ENCODE data around the gene SPEM2. TPM values are rescaled to one million over a fixed set of nuclear protein-coding genes. Genes with fewer than 3 reads are reported as not detected.

Gene SPEM2
- not detected for total RNA-seq

GRCh38 chr17:7425316-7425715 is at the start of gene SPEM2:
Gene SPEM2, plus strand, starts transcription at chr17:7425616. Its CDS starts 73 bp downstream, at chr17:7425689.
- Mint-ChIP-seq H3K4me3 (no peak within 1 kb of the TSS), H3K4me1 (ENCODE audit: low read depth) (no peaks in the 10 kb centered on the region), H3K36me3 (ENCODE audit: insufficient read depth) (no peaks in the 10 kb centered on the region), H3K27me3 (ENCODE audit: low read depth) (peaks cover 2% of the 10 kb centered on the region), H3K9me3 (no peaks in the 10 kb centered on the region)
- ATAC-seq (no peak), DNase-seq (no peak)

GRCh38 chr17:7379134-7379533 is 46.3 kb upstream of the SPEM2 start:
- Mint-ChIP-seq H3K27me3 (ENCODE audit: low read depth) (peaks cover 41% of the 10 kb centered on the region), H3K4me3 (no peak overlapping the region), H3K36me3 (ENCODE audit: insufficient read depth) (peaks cover 2% of the 10 kb centered on the region), H3K4me1 (ENCODE audit: low read depth) (peaks cover 5% of the 10 kb centered on the region), H3K9me3 (peaks cover 4% of the 10 kb centered on the region)
- DNase-seq = no peak
- ATAC-seq = no peak

GRCh38 chr17:7380321-7380720 is 45.1 kb upstream of the SPEM2 start:
- Mint-ChIP-seq H3K4me3 (no peak overlapping the region), H3K9me3 (peaks cover 4% of the 10 kb centered on the region), H3K4me1 (ENCODE audit: low read depth) (peaks cover 9% of the 10 kb centered on the region)

GRCh38 chr17:7380855-7381683 is 44.3 kb upstream of the SPEM2 start, which contains the start of gene TNK1:
Gene TNK1, plus strand, starts transcription at chr17:7381089. Its CDS starts 1,838 bp downstream, at chr17:7382927.
- Mint-ChIP-seq H3K36me3 (ENCODE audit: insufficient read depth) (peaks cover 2% of the 10 kb centered on the region), H3K9me3 (peaks cover 4% of the 10 kb centered on the region), H3K4me1 (ENCODE audit: low read depth) (peaks cover 9% of the 10 kb centered on the region), H3K27me3 (ENCODE audit: low read depth) (peaks cover 41% of the 10 kb centered on the region), H3K4me3 (no peak within 1 kb of the TSS)
- DNase-seq (no peak), ATAC-seq (no peak)

More at GRCh38 chr17:7380321-7380720, 45.1 kb upstream of the SPEM2 start:
- Mint-ChIP-seq H3K27me3 (ENCODE audit: low read depth) (peaks cover 41% of the 10 kb centered on the region), H3K36me3 (ENCODE audit: insufficient read depth) (peaks cover 2% of the 10 kb centered on the region)
- DNase-seq (no peak), ATAC-seq (no peak)

- peaks cover 2% of the 10 kb centered on the region for H3K36me3 Mint-ChIP-seq (ENCODE audit: insufficient read depth)
- DNase-seq (no peak), ATAC-seq (no peak)
- H3K27me3 Mint-ChIP-seq (ENCODE audit: low read depth) = peaks cover 35% of the 10 kb centered on the region
- H3K4me1 Mint-ChIP-seq (ENCODE audit: low read depth) = peaks cover 9% of the 10 kb centered on the region
- H3K4me3 Mint-ChIP-seq = no peak overlapping the region
- peaks cover 4% of the 10 kb centered on the region for H3K9me3 Mint-ChIP-seq
These were observed 42.5 kb upstream of the SPEM2 start for GRCh38 chr17:7382901-7383300.

- ATAC-seq (no peak), DNase-seq (no peak)
- H3K27me3 Mint-ChIP-seq (ENCODE audit: low read depth) = peaks cover 35% of the 10 kb centered on the region
- no peak overlapping the region for H3K4me3 Mint-ChIP-seq
- peaks cover 9% of the 10 kb centered on the region for H3K4me1 Mint-ChIP-seq (ENCODE audit: low read depth)
- peaks cover 2% of the 10 kb centered on the region for H3K36me3 Mint-ChIP-seq (ENCODE audit: insufficient read depth)
- peaks cover 4% of the 10 kb centered on the region for H3K9me3 Mint-ChIP-seq
These were observed 42.1 kb upstream of the SPEM2 start for GRCh38 chr17:7383371-7383741.

- ATAC-seq (peak; percentile 99), DNase-seq (peak; percentile 71)
- peak overlapping the region; percentile 80 for H3K4me3 Mint-ChIP-seq
- peaks cover 2% of the 10 kb centered on the region for H3K36me3 Mint-ChIP-seq (ENCODE audit: insufficient read depth)
- H3K27me3 Mint-ChIP-seq (ENCODE audit: low read depth) = peaks cover 33% of the 10 kb centered on the region
- H3K9me3 Mint-ChIP-seq = peaks cover 4% of the 10 kb centered on the region
- H3K4me1 Mint-ChIP-seq (ENCODE audit: low read depth) = peaks cover 9% of the 10 kb centered on the region
These were observed 41.5 kb upstream of the SPEM2 start for GRCh38 chr17:7383742-7384488.

- no peak for ATAC-seq
- DNase-seq = no peak
- H3K27me3 Mint-ChIP-seq (ENCODE audit: low read depth) = peaks cover 26% of the 10 kb centered on the region
- peak overlapping the region; percentile 80 for H3K4me3 Mint-ChIP-seq
- H3K9me3 Mint-ChIP-seq = no peaks in the 10 kb centered on the region
- peaks cover 5% of the 10 kb centered on the region for H3K36me3 Mint-ChIP-seq (ENCODE audit: insufficient read depth)
- H3K4me1 Mint-ChIP-seq (ENCODE audit: low read depth) = peaks cover 9% of the 10 kb centered on the region
These were observed 40.8 kb upstream of the SPEM2 start for GRCh38 chr17:7384489-7385081.

- Mint-ChIP-seq H3K9me3 (no peaks in the 10 kb centered on the region), H3K27me3 (ENCODE audit: low read depth) (no peaks in the 10 kb centered on the region), H3K36me3 (ENCODE audit: insufficient read depth) (peaks cover 14% of the 10 kb centered on the region)
These were observed 36.6 kb upstream of the SPEM2 start for GRCh38 chr17:7388856-7389255.

GRCh38 chr17:7389924-7390910 is 35.2 kb upstream of the SPEM2 start:
- Mint-ChIP-seq H3K4me3 (no peak overlapping the region), H3K36me3 (ENCODE audit: insufficient read depth) (peaks cover 14% of the 10 kb centered on the region), H3K27me3 (ENCODE audit: low read depth) (no peaks in the 10 kb centered on the region), H3K4me1 (ENCODE audit: low read depth) (peaks cover 27% of the 10 kb centered on the region), H3K9me3 (no peaks in the 10 kb centered on the region)
- no peak for DNase-seq
- no peak for ATAC-seq

More at GRCh38 chr17:7388856-7389255, 36.6 kb upstream of the SPEM2 start:
- Mint-ChIP-seq H3K4me3 (no peak overlapping the region), H3K4me1 (ENCODE audit: low read depth) (peaks cover 26% of the 10 kb centered on the region)
- DNase-seq (no peak), ATAC-seq (no peak)

- Mint-ChIP-seq H3K4me3 (no peak overlapping the region), H3K9me3 (no peaks in the 10 kb centered on the region), H3K4me1 (ENCODE audit: low read depth) (peaks cover 29% of the 10 kb centered on the region), H3K27me3 (ENCODE audit: low read depth) (no peaks in the 10 kb centered on the region), H3K36me3 (ENCODE audit: insufficient read depth) (peaks cover 14% of the 10 kb centered on the region)
- ATAC-seq (no peak), DNase-seq (no peak)
These were observed 34.1 kb upstream of the SPEM2 start for GRCh38 chr17:7391307-7391706.

- ATAC-seq (no peak), DNase-seq (no peak)
- no peaks in the 10 kb centered on the region for H3K9me3 Mint-ChIP-seq
- peak overlapping the region; percentile 92 for H3K4me3 Mint-ChIP-seq
- H3K27me3 Mint-ChIP-seq (ENCODE audit: low read depth) = no peaks in the 10 kb centered on the region
- H3K36me3 Mint-ChIP-seq (ENCODE audit: insufficient read depth) = peaks cover 14% of the 10 kb centered on the region
- H3K4me1 Mint-ChIP-seq (ENCODE audit: low read depth) = peaks cover 29% of the 10 kb centered on the region
These were observed 32.5 kb upstream of the SPEM2 start for GRCh38 chr17:7392696-7393612.

Data from activated T-cell treated with anti-CD3 and anti-CD28 coated beads, Interleukin-2, amount 50 U/mL, for 4 hours (primary cell).